HG03565 (cell line): ENCODE results near the gene BCL7A.
"Not testable (repeated sequence)": the region's sequence is repeated elsewhere in the genome, so short reads cannot be mapped to it uniquely, and the experiment has no call there.

Experiments
- ATAC-seq: cut with Tn5 transposase; IDR thresholded peaks from one replicate; pipeline ENCODE4 v1.9.1; 2021; ENCODE audit warnings: mild to moderate bottlenecking, moderate library complexity; ENCODE audit not compliant: unreplicated experiment

The BCL7A gene

GRCh38 chr12:122024132-122024785, 2.6 kb downstream of the BCL7A start:
- no peak for ATAC-seq

GRCh38 chr12:122026706-122027333, 5.1 kb downstream of the BCL7A start:
- ATAC-seq: no peak

DNA sequence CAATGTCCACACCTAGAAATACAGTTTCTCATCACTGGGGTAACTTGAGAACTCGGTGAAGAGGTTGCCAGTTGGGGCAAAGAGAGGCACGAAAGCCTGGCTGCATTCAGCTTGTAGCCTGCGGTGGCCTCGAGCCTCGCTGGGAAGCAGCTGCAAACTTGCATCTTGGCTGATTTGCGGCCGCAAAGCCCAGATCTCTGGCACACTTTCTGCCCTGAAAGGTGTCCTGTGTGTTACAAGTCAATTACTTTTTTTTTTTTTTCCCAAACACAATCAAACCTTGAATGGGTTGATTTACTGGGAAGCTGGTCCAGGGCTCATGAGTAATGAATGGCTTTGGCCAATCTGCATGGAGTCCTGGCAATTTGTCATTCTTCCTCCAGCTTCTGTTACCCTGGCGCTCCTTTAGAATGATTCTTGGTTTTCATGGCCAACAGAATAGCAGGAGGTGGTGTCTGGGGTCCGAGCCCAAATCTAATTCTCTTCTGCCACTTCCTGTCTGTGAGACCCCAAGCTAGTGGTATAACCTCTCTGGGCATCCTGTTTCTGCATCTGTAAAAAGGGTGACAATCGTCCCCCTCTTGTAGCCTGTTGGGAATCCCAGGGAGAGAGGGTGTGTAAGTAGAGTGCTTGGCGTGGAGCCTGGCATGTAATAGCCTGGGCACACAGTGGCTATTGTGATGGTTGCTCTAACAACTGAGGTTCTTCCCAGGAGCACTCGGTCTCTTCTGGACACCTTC, 6.7 kb downstream of the BCL7A start:
- no peak for ATAC-seq

GRCh38 chr12:122028905-122029560, 7.3 kb downstream of the BCL7A start:
- ATAC-seq: no peak

DNA sequence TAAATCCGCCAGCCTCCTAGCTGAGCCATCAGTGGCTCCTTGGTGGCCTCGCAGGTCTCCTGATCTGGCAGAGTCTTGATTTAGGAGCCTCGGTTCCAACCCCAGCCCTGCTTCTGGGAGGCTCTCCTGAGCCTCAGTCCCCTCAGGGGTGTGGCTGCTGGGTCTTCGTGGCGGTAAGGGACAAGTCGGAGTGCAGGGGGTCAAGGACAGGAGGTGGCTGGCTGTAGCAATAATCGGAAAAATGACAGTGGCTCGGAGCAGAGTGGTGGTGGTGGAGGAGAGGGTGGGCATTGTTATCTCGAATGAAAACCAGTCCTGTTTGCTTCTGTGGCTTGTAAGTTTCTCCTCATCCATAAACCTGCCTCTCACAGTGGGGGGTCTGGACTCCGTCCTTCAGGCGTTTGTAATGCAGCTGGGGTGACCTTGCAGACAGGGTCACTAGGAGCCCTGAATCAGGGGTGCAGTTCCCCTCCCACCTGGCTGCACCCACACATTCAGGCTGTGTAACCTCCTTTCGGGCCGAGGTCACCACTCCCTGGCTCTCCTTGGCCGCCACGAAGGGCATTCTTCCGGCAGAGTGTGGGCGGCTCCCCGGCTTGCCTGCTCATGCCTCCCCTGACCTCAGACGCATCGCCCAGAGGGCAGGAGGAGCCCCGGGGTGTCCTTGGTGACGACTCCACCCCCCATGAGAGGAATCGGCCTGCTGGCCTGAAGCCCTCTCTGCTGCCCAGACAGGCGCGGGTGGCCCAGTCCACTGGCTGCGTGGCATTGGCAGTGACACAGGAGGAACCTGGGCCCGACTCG, 8.1 kb downstream of the BCL7A start:
- ATAC-seq: no peak

DNA sequence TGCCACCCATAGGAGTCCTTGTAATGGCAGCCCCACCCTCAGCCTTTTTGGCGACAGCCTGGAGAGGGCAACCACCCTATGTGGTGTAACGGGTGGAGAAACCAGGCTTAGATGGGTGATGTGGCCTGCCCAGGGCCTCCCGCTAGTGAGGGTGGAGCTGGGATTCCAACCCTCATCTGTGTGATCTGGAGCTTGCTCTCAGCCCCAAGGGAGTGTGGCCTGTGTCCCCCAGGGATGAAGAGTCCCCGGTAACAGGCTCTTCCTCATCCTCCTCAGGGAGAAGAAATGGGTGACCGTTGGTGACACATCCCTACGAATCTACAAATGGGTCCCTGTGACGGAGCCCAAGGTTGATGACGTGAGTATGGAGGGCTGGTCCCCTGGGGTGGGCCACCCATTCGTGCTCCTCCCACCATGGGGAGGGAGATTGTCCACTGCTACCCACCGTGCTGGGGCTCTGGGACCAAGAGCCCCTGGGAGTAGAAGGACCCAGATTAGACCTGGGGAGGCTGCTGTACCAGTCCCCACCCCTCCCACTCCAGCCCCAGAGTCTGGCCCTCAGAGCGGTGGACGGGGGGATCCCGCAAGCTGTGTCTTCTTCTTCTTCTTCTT, 8.8 kb downstream of the BCL7A start:
- ATAC-seq: no peak

GRCh38 chr12:122031342-122032216, 9.9 kb downstream of the BCL7A start:
- ATAC-seq: no peak

DNA sequence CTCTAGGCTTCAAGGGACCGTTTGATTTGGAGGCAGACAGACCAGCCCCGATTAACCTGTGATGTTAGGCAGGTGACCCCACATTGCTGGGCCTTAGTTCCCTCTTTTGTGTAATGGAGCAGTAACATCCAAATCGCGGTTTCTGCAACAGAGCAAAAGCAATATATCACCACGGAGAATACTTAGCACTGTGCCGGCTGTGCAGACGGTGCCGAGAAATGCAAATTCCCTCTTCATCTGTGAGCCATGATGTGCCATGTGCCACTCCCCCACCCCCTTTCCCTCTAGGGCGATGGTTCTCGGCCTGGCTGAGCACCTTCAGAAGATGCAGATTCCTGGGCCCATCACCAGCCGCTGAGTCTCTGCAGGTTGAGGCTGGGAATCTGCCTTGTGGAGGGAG, 10.9 kb downstream of the BCL7A start:
- ATAC-seq: no peak

DNA sequence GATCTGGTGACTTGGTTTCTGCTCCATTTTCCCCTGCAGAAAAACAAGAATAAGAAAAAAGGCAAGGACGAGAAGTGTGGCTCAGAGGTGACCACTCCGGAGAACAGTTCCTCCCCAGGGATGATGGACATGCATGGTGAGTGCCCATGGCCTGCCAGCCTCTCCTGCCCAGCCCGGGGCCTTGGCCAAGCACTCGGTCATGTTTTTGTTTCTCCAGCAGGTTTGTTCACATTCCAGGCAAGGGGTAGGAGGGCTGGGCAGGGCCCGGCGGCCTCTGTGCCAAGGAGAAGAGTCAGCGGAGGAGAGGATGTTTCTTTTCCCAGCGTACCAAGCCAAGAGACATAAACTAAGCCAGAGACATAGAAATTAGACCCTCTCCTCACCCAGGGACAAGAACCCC, 13.6 kb downstream of the BCL7A start:
- ATAC-seq: no peak

GRCh38 chr12:122036153-122036552, 14.5 kb downstream of the BCL7A start:
- ATAC-seq: no peak

- no peak for ATAC-seq
Measured at GRCh38 chr12:122040579-122041386, 19.1 kb downstream of the BCL7A start.

GRCh38 chr12:122041458-122041857, 19.8 kb downstream of the BCL7A start:
- not testable (repeated sequence) for ATAC-seq

DNA sequence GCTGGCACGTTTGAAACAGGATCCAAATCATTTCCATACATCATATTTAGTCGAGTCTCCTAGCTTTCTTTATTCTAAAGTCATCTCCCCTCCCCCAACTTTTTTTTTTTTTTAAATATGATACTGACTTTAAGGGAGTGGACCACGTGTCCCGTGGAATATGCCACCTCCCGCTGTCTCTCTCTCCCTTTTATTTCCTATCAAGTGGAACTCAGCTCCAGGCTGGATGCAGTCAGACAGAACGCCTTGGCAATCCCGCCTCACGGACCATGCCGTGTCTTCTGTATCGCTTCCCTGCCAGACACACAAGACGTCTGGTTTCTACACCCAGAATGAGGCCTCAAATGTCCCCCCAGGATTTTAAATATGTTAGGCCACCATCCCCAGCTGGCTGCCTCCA, 21.2 kb downstream of the BCL7A start:
- no peak for ATAC-seq

GRCh38 chr12:122043476-122043875, 21.8 kb downstream of the BCL7A start:
- no peak for ATAC-seq

DNA sequence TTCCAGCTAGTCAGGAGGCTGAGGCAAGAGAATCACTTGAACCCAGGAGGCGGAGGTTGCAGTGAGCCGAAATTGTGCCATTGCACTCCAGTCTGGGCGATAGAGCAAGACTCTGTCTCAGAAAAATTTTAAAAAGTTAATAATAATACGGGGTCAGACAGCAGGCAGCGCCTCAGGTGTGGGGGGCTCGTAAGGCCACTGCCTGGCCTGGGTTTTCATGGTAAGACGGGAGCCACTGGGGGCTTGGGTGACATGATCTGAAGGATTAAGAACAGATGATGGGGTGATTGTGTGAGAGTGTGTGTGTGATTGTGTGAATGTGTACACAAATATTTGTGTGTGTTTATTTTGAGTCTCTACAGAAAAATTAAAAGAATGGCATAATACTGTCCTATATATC, 23.6 kb downstream of the BCL7A start:
- no peak for ATAC-seq

DNA sequence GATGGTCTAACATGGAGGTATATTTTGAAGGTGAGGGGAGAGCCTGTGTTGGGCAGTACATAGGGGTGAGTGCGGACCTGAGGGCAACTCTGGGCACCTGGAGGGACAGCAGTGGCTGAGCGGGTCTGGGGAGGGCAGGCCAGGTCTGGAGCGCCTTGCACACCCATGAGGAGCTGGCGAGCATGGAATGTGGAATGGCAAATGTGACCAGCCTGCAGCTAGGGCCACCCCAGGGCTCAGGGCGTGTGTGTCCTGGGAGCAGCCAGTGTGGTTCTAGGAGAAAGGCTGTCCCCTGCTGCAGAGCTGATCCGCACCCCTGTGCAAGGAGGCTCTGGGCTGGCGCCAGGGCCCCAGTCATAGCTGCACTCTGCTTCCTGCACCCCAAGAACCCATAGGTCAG, 24.5 kb downstream of the BCL7A start:
- no peak for ATAC-seq

DNA sequence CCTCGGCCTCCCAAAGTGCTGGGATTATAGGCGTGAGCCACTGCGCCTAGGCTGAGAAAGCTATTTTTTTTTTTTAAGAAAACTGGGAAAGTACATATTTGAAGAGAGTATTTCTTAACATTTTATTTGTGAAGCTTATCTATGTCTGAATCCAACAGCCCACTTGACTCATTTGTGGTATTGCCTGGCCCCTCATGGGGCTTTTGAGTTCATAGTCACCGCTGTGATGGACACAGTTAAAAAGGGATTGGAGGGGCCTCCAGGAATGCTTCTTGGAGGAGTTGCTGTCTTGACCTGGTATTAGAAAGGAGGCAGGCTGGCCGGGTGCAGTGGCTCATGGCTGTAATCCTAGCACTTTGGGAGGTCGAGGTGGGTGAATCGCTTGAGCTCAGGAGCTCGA, 26.5 kb downstream of the BCL7A start:
- no peak for ATAC-seq

DNA sequence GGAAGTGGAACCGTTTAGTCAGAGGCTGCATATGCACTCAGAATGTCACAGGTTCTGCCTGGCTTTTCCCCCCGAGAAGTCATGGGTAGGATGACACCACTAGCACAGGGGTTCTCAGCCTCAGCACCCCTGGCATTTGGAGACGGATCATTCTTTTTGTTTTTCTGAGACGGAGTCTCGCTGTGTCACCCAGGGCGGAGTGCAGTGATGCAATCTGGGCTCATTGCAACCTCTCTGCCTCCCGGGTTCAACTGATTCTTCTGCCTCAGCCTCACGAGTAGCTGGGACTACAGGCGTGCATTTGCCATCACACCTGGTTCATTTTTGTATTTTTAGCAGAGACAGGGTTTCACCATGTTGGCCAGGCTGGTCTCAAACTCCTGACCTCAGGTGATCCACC, 28.1 kb downstream of the BCL7A start:
- no peak for ATAC-seq

DNA sequence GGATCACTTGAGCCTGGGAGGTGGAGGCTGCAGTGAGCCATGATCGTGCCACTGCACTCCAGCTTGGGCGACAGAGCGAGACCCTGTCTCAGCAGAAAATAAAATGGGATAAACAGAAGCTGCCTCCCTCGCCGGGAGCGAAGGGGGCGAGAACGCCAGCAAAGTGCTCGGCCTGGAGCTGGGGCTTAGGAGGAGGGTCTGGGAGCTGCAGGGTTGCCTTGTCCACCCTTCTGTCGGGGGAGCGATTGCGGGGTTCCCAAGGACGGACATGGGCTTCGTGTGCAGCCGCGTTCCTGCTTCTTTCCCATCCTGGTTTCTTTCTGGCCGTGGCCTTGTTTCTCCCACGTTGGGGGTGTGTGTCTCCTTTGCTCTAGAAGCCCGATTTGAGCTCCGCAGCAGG, 29.0 kb downstream of the BCL7A start:
- ATAC-seq: no peak
